GM12878 (cell line): ENCODE data around the gene MGP.

Source experiments
- TF ChIP-seq, protein P1 (sequence below): IDR thresholded peaks from 2 replicates; pipeline ENCODE4 v1.6.1; 2012; ENCODE audit warnings: low read depth, low read length, improper control_type of control experiment
- TF ChIP-seq, protein P2 (sequence below), 3 experiments: IDR thresholded peaks in 2 of 3; conservative IDR thresholded peaks in 1 of 3; 2 replicates each; pipeline ENCODE4 v1.5.1; 2011; ENCODE audit warnings: low read depth in 3 of 3, low read length in 3 of 3, mild to moderate bottlenecking in 3 of 3, control low read depth in 2 of 3, moderate library complexity in 2 of 3, inconsistent platforms in 1 of 3, mixed read lengths in 1 of 3; ENCODE audit not compliant: control insufficient read depth in 2 of 3, insufficient read depth in 1 of 3; ENCODE audit errors: extremely low read depth in 1 of 3

DNA sequence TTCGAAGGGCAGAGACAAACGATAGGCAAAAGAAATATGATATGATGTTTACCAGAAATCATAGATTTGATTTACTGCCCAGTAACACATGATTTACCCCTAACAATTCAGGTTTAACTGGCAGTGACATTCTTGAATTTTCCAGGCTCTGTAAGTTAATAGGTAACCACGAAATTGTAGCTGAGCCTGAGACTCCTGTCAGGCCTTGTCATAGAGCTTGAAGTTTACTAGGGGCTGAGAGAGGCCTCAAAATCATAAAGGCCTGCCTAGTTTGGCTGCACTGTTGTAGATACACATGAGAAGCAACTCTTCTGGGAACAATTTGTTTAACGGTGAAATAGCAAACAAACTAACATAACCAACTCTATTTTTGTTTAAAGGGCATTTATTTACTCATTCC, 49.4 kb upstream of the MGP start:
- TF ChIP-seq, protein P1, sequence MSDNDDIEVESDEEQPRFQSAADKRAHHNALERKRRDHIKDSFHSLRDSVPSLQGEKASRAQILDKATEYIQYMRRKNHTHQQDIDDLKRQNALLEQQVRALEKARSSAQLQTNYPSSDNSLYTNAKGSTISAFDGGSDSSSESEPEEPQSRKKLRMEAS = no peak
- TF ChIP-seq, protein P2, sequence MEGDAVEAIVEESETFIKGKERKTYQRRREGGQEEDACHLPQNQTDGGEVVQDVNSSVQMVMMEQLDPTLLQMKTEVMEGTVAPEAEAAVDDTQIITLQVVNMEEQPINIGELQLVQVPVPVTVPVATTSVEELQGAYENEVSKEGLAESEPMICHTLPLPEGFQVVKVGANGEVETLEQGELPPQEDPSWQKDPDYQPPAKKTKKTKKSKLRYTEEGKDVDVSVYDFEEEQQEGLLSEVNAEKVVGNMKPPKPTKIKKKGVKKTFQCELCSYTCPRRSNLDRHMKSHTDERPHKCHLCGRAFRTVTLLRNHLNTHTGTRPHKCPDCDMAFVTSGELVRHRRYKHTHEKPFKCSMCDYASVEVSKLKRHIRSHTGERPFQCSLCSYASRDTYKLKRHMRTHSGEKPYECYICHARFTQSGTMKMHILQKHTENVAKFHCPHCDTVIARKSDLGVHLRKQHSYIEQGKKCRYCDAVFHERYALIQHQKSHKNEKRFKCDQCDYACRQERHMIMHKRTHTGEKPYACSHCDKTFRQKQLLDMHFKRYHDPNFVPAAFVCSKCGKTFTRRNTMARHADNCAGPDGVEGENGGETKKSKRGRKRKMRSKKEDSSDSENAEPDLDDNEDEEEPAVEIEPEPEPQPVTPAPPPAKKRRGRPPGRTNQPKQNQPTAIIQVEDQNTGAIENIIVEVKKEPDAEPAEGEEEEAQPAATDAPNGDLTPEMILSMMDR (IDR thresholded peaks at IDR 0.05 in 2 of 3, conservative IDR thresholded peaks at IDR 0.05 in 1 of 3; ENCODE audit: control insufficient read depth in 2 of 3, extremely low read depth in 1 of 3, insufficient read depth in 1 of 3, low read depth in 3 of 3, low read length in 3 of 3) = no peak
